ENCODE results near the gene GALNT17.

GALNT17 gene

GRCh38 chr7:71272509-71273490, 140.9 kb downstream of the GALNT17 start:
- in situ Hi-C loops (cut with MboI; ENCODE audit: low sequenced_read_pairs): no loop called here

- in situ Hi-C loops (cut with MboI; ENCODE audit: low sequenced_read_pairs): no loop called here
Measured at GRCh38 chr7:71278257-71278656, 146.3 kb downstream of the GALNT17 start.

- in situ Hi-C loops (cut with MboI; ENCODE audit: low sequenced_read_pairs): no loop called here
Measured at GRCh38 chr7:71281261-71281660, 149.3 kb downstream of the GALNT17 start.

- in situ Hi-C loops (cut with MboI; ENCODE audit: low sequenced_read_pairs): no loop called here
Measured at GRCh38 chr7:71283802-71284201, 151.9 kb downstream of the GALNT17 start.

GRCh38 chr7:71285571-71286145, 153.7 kb downstream of the GALNT17 start:
- in situ Hi-C loops (cut with MboI; ENCODE audit: low sequenced_read_pairs): no loop called here

GRCh38 chr7:71286336-71286735, 154.4 kb downstream of the GALNT17 start:
- in situ Hi-C loops (cut with MboI; ENCODE audit: low sequenced_read_pairs): no loop called here

GRCh38 chr7:71286924-71287323, 155.0 kb downstream of the GALNT17 start:
- in situ Hi-C loops (cut with MboI; ENCODE audit: low sequenced_read_pairs): no loop called here

- in situ Hi-C loops (cut with MboI; ENCODE audit: low sequenced_read_pairs): no loop called here
Measured at GRCh38 chr7:71290452-71290851, 158.5 kb downstream of the GALNT17 start.

- in situ Hi-C loops (cut with MboI; ENCODE audit: low sequenced_read_pairs): no loop called here
Measured at GRCh38 chr7:71298378-71298777, 166.4 kb downstream of the GALNT17 start.

- in situ Hi-C loops (cut with MboI; ENCODE audit: low sequenced_read_pairs): no loop called here
Measured at GRCh38 chr7:71300086-71300485, 168.1 kb downstream of the GALNT17 start.

GRCh38 chr7:71300603-71301002, 168.7 kb downstream of the GALNT17 start:
- in situ Hi-C loops (cut with MboI; ENCODE audit: low sequenced_read_pairs): no loop called here

GRCh38 chr7:71301167-71301566, 169.2 kb downstream of the GALNT17 start:
- in situ Hi-C loops (cut with MboI; ENCODE audit: low sequenced_read_pairs): no loop called here

- in situ Hi-C loops (cut with MboI; ENCODE audit: low sequenced_read_pairs): no loop called here
Measured at GRCh38 chr7:71303566-71303965, 171.6 kb downstream of the GALNT17 start.

GRCh38 chr7:71308096-71308495, 176.2 kb downstream of the GALNT17 start:
- in situ Hi-C loops (cut with MboI; ENCODE audit: low sequenced_read_pairs): no loop called here

GRCh38 chr7:71311576-71311975, 179.6 kb downstream of the GALNT17 start:
- in situ Hi-C loops (cut with MboI; ENCODE audit: low sequenced_read_pairs): no loop called here

- in situ Hi-C loops (cut with MboI; ENCODE audit: low sequenced_read_pairs): no loop called here
Measured at GRCh38 chr7:71312755-71313490, 181.0 kb downstream of the GALNT17 start.

- in situ Hi-C loops (cut with MboI; ENCODE audit: low sequenced_read_pairs): no loop called here
Measured at GRCh38 chr7:71313553-71313952, 181.6 kb downstream of the GALNT17 start.

- in situ Hi-C loops (cut with MboI; ENCODE audit: low sequenced_read_pairs): no loop called here
Measured at GRCh38 chr7:71320916-71321315, 189.0 kb downstream of the GALNT17 start.

- in situ Hi-C loops (cut with MboI; ENCODE audit: low sequenced_read_pairs): no loop called here
Measured at GRCh38 chr7:71322201-71322600, 190.3 kb downstream of the GALNT17 start.

- in situ Hi-C loops (cut with MboI; ENCODE audit: low sequenced_read_pairs): no loop called here
Measured at GRCh38 chr7:71323726-71324125, 191.8 kb downstream of the GALNT17 start.

GRCh38 chr7:71325151-71325550, 193.2 kb downstream of the GALNT17 start:
- in situ Hi-C loops (cut with MboI; ENCODE audit: low sequenced_read_pairs): no loop called here

GRCh38 chr7:71326595-71326994, 194.7 kb downstream of the GALNT17 start:
- in situ Hi-C loops (cut with MboI; ENCODE audit: low sequenced_read_pairs): no loop called here
